Astrocyte (in vitro differentiated cells and primary cell): Measurements from ENCODE around the gene MYOCD.

ENCODE experiments used
- CTCF ChIP-seq: IDR thresholded peaks from 2 replicates; pipeline ENCODE4 v1.5.1; 2011; ENCODE audit warnings: low read depth, mild to moderate bottlenecking, inconsistent platforms, low read length, moderate library complexity; ENCODE audit not compliant: insufficient read depth
- EZH2 ChIP-seq: IDR thresholded peaks from 2 replicates; pipeline ENCODE4 v1.6.1; 2012; ENCODE audit warnings: mild to moderate bottlenecking, low read length, inconsistent platforms; ENCODE audit not compliant: insufficient read depth

GRCh38 chr17:12800855-12801365 is 135.2 kb downstream of the MYOCD start:
- no peak for TF ChIP-seq CTCF
- no peak for TF ChIP-seq EZH2
